Measurements from ENCODE around the gene TMEM106A. TPM values are rescaled to one million over a fixed set of nuclear protein-coding genes. Genes with fewer than 3 reads are reported as not detected.

The TMEM106A gene
- total and polyA plus RNA-seq, 2 of the 13 experiments (the other 11 are each of a cell fraction or from before 2014, with no cell fraction given) = 16.9 to 35.9 TPM

GRCh38 chr17:43216762-43217613 is 5.3 kb downstream of the TMEM106A start (continued):
- TF ChIP-seq ZXDC (CRISPR knock-in tag; IDR thresholded peaks at IDR 0.05) (no peak), ZNF83 (CRISPR knock-in tag; IDR thresholded peaks at IDR 0.05; ENCODE audit: borderline replicate concordance) (0 out of 2 replicates have a peak, but pooled peaks have one; percentile 66), MYPOP (CRISPR knock-in tag; IDR thresholded peaks at IDR 0.05) (peak; percentile 52; the same call in 1 of the 2 replicates), TFAP4 (IDR thresholded peaks at IDR 0.05; ENCODE audit: borderline replicate concordance, low read depth) (peak; percentile 69; the same call in 1 of the 2 replicates), CTCF (CRISPR knock-in tag; IDR thresholded peaks at IDR 0.05) (peak; percentile 84), ZNF674 (CRISPR knock-in tag; IDR thresholded peaks at IDR 0.05; ENCODE audit: low read depth) (no peak), NRL (CRISPR knock-in tag; IDR thresholded peaks at IDR 0.05; ENCODE audit: borderline replicate concordance) (peak; percentile 41; the same call in 1 of the 2 replicates), HMGA1 (CRISPR knock-in tag; conservative IDR thresholded peaks at IDR 0.05) (no peak), ZSCAN21 (CRISPR knock-in tag; IDR thresholded peaks at IDR 0.05; ENCODE audit: borderline replicate concordance) (no peak; the same call in 1 of the 2 replicates), ZFP41 (CRISPR knock-in tag; IDR thresholded peaks at IDR 0.05; ENCODE audit: borderline replicate concordance) (peak; percentile 67), ZNF709 (CRISPR knock-in tag; IDR thresholded peaks at IDR 0.05) (peak; percentile 96; the same call in 1 of the 2 replicates), NFE2L2 (IDR thresholded peaks at IDR 0.05; ENCODE audit: low read length) (peak; percentile 27; the same call in 1 of the 2 replicates), ZNF282 (IDR thresholded peaks at IDR 0.05; ENCODE audit: partially characterized antibody) (no peak), ZNF326 (CRISPR knock-in tag; IDR thresholded peaks at IDR 0.05; ENCODE audit: borderline replicate concordance) (0 out of 2 replicates have a peak, but pooled peaks have one; percentile 23), FLYWCH1 (CRISPR knock-in tag; IDR thresholded peaks at IDR 0.05) (peak; percentile 24; the same call in 1 of the 2 replicates), IRF1 (CRISPR knock-in tag; IDR thresholded peaks at IDR 0.05; ENCODE audit: low read depth) (no peak; the same call in 1 of the 2 replicates), NR2F1 (CRISPR knock-in tag; IDR thresholded peaks at IDR 0.05) (peak in 1 of 2 experiments; percentile 8; a peak in 1 of 4 replicates), TOPORS (CRISPR knock-in tag; IDR thresholded peaks at IDR 0.05) (no peak; the same call in 1 of the 2 replicates), SSRP1 (CRISPR knock-in tag; IDR thresholded peaks at IDR 0.05) (peak; percentile 32; the same call in 1 of the 2 replicates)

Measured in HepG2 (cell line).